Measurements from ENCODE around the gene CACNA1D. TPM values are rescaled to one million over a fixed set of nuclear protein-coding genes. Genes with fewer than 3 reads are reported as not detected.
"Not testable (repeated sequence)": the region's sequence is repeated elsewhere in the genome, so short reads cannot be mapped to it uniquely, and the experiment has no call there.

CACNA1D gene
- 0.41 and 1.3 TPM in 2 replicates for total RNA-seq

- intact Hi-C loops (cut with micrococcal nuclease) = no loop called here
Measured at GRCh38 chr3:53493963-53494791, at the start of gene CACNA1D. TSS of gene CACNA1D (plus strand) at chr3:53494611. CDS start at chr3:53495167, 556 bp downstream.

GRCh38 chr3:53457068-53457467, 37.3 kb upstream of the CACNA1D start:
- intact Hi-C loops (cut with micrococcal nuclease) = no loop called here

DNA sequence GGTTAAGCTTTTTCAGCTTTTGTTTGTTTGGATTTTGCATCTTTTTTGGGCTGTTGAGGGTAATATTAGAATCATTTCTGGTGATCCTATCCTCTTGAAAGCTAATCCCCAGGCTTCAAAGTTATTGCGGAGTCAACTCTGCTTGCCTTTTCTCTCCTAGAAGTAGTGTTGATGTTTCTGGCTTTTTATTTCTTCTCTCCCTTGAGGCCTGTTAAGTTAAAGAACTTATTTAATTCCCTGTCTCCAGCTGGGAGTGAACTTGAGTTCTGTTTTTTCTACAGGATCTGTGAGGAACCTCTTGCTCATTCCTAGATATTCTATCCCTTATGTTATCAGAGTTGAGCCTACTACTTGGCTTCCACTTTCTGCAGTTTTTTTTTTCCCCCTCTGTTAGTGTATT, 34.1 kb upstream of the CACNA1D start:
- intact Hi-C loops (cut with micrococcal nuclease) = no loop called here

DNA sequence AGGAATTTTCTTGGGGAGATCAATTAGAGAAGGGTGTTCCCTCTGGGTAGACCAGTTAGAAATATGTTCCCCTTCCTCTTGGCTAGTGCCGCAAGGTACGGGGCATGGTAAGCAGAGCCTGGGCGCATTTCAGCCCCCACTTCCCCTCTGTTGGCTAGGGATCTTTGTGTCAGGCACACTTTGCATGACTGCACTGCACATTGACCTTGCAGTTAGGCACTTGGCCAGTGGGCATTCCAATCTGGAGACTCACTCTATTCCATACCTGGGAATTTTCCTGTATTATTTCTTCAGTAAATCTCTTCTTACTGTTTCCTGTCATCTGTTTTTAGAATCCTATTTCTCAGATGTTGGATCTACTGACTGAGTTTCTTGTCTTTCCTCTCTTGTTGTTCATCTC, 30.0 kb upstream of the CACNA1D start:
- intact Hi-C loops (cut with micrococcal nuclease) = no loop called here

DNA sequence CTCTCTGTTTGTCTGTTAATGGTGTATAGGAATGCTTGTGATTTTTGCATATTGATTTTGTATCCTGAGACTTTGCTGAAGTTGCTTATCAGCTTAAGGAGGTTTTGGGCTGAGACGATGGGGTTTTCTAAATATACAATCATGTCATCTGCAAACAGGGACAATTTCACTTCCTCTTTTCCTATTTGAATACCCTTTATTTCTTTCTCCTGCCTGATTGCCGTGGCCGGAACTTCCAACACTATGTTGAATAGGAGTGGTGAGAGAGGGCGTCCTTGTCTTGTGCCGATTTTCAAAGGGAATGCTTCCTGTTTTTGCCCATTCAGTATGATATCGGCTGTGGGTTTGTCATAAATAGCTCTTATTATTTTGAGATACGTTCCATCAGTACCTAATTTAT, 24.7 kb upstream of the CACNA1D start:
- intact Hi-C loops (cut with micrococcal nuclease) = not testable (repeated sequence)

GRCh38 chr3:53473422-53473821, 21.0 kb upstream of the CACNA1D start:
- intact Hi-C loops (cut with micrococcal nuclease) = no loop called here

DNA sequence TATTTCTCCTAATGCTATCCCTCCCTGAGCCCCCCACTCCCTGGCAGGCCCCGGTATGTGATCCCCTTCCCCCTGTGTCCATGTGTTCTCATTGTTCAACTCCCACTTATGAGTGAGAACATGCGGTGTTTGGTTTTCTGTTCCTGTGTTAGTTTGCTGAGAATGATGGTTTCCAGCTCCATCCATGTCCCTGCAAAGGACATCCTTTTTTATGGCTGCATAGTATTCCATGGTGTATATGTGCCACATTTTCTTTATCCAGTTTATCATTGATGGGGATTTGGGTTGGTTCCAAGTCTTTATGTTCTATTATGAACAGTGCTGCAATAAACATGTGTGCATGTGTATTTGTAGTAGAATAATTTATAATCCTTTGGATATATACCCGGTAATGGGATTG, 18.0 kb upstream of the CACNA1D start:
- intact Hi-C loops (cut with micrococcal nuclease) = not testable (repeated sequence)

DNA sequence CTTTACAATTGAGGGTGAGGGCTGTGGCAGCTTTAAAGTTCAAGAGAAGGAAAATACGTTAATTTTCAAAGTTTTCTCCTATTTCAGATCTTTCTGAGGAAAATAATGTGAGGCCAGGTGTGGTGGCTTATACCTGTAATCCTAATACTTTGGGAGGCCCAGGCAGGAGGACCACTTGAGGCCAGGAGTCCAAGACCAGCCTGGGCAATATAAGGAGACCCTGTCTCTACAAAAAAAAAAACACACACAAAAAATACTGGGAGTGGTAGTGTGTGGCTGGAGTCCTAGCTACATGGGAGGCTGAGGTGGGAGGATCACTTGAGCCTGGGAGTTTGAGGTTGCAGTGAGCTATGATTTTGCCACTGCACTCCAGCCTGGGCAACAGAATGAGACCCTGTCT, 16.7 kb upstream of the CACNA1D start:
- intact Hi-C loops (cut with micrococcal nuclease) = not testable (repeated sequence)

DNA sequence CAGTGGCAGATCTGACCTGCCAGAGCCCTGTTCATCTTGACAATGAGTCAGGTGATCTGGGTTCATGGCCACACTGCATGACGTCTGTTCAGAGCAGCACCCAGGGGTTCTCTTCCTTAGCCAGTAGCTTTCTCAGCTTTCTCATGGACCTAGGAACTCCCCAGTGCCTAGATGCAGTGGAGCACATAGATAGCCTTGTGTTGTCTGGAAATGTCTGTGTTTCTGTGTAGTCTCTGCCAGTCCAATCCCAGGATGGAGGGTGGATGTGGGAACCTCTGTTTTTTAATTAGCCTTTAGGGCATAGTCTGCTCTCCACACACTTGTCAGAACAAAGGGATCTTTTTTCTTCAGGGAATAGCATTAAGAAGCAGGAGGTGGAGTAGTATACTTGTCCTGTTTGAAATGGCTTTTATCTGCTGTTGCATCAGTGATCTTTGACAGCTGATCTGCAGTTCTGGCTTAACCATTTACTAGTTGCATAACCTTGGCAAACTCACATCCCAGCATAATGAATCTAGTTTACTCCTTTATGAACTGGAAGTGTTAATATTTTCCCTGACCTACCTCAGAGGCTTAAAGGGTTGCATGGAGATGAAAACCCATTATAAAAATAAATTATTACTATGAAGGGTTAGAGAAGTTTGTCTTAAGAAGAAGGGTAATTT, 16.1 kb upstream of the CACNA1D start:
- intact Hi-C loops (cut with micrococcal nuclease) = no loop called here

DNA sequence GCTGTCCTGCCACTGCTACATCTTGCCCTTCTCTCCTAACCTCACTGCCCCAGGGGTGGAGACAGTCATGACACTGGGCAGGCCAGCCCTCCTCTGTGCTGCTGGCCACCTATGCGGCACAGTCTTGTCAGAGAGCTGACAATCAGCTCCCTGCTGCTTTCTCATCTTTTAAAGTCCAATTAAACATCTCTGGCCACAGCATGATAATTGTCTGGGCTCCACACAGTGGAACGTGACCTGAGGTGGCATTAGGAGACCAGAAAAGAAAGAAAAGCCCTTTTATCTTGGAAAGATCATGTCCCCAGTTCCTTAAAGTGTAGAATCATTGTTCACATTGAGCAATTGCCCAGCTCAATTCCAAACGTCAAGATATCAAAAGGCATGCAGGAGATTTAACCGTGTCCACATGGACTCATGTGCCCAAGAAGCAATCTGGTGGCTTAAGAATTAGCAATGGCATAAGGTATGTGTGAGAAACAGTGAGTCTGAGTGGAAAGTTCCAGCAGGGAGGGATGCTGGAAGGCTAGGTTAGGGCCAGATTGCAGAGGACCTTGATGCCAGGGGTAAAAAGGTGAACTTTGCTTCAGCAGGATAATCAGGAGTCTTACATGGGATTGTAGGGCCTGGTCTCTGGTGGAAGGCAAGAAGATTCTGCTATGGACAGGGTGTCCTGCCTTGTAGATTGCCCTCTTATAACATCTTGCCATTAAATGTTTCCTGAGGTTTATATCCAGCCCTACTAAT, 15.3 kb upstream of the CACNA1D start:
- intact Hi-C loops (cut with micrococcal nuclease) = no loop called here

DNA sequence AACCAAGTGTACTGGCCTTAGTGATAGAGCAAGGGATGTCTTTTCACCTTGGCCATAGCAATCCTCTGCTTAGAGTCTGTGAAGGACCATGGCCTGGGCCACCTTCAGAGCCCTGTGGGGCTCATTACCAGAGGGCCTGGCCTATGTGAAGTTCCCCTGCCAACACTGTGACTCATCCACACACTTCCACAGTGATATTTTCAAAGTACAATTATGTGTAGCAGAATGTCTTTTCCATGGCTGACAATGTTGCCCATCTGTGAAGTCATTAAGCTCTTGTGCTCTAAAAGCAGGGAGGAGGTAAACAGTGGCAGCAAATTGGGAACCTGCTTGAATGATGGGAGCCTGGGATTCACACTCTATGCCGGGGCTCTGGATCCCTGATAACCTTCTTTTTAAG, 12.2 kb upstream of the CACNA1D start:
- intact Hi-C loops (cut with micrococcal nuclease) = no loop called here

DNA sequence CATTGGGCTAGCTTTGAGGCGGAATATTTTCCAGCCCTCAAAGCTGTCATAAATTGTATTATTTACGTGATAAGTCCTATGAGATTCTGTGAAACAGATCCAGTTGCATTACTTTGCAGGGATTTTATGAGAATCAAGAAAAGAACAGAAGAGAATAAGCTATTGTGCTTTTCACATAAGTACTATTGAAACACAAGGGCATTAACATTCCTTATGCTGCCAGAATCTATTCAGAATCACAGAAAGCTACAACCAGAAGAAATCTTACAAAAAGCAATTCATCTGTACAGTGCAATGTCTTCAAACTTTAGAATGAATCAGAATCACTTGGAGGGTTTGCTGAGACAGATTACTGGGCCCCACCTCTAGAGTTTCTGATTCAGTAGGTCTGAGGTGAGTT, 10.6 kb upstream of the CACNA1D start:
- intact Hi-C loops (cut with micrococcal nuclease) = no loop called here

GRCh38 chr3:53484984-53485383, 9.4 kb upstream of the CACNA1D start:
- intact Hi-C loops (cut with micrococcal nuclease) = no loop called here

DNA sequence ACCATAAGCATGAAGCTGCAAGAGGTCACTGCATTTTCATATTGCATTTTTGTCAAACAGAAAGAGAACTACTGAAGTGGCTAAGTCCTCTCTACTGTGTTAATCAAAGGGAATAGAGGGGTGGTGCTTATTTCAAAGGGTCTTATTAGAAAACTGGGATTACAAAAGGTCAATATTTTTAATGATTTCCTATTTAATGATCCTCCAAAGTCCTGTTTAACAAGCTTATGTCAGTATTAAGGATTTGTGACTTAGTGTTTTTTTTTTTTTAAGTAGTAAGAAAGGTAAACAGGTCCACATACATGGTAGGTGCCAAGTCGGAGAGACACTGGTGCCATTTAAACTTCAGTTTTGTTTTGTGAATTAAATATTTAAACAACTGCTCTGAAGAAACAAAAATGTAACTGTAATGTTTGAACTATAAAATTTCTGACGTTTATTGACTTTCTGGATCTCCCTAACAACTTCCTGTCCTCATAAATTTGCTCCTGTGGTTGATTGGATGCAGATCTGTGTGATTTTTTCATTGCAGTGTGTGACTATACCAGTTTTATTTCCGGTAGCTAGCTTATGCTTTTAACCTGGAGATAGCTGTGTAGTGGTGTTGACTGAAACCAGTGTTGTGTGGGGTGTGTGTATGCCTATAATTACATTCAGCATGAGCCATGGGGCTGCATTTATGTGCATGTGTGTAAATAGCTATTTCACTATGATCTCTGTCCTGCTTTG, 8.6 kb upstream of the CACNA1D start:
- intact Hi-C loops (cut with micrococcal nuclease) = no loop called here

DNA sequence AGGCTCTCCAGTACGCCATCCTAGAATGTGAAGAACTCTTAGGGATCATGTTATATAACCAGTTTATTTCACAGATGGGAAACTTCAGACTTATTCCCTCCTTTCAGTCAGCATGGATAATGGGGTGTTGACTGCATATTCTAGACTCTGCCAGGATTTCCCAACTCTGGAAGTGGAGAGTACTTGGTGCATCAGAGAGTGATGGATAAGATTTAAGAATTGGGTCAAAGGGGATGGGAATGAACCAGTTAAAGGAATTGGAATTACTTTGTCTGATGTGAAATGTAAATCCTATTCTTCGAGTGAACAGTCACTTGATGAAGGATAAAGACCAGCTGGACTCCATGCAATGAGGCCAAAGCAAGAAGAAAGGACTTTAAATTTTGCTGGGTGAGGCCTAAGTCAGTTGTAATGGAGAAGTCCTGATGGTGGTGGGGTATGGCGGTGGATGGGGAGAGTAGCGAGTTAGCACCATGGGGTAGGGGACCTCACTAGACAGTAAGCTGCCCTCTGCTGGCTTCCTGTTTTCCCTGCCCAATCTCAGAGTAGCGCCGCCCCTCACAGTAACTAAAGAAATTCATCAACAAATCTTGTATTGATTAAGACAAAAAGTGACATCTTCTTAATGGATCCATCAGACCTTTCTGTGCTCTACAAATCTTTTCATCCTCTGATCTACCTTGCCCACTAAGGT, 7.3 kb upstream of the CACNA1D start:
- intact Hi-C loops (cut with micrococcal nuclease) = no loop called here

DNA sequence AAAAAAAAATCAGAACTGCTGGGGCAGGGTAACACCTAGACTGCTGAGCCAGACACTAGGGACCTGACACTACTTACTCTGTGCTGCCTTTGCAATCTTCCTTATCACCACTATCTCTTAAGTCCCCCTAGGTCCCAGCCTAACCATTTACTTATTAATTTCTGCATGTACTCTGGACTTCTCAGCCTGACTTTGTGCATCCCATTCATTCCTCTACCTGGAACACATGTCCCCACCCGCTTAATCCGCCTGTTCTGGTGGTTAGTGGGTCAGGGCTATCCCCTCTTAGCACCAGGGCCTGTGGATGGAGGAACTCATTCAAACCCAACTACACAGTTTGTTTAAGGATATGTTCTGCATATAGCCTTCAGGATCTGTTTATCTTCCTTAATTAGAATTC, 5.0 kb upstream of the CACNA1D start:
- intact Hi-C loops (cut with micrococcal nuclease) = no loop called here

DNA sequence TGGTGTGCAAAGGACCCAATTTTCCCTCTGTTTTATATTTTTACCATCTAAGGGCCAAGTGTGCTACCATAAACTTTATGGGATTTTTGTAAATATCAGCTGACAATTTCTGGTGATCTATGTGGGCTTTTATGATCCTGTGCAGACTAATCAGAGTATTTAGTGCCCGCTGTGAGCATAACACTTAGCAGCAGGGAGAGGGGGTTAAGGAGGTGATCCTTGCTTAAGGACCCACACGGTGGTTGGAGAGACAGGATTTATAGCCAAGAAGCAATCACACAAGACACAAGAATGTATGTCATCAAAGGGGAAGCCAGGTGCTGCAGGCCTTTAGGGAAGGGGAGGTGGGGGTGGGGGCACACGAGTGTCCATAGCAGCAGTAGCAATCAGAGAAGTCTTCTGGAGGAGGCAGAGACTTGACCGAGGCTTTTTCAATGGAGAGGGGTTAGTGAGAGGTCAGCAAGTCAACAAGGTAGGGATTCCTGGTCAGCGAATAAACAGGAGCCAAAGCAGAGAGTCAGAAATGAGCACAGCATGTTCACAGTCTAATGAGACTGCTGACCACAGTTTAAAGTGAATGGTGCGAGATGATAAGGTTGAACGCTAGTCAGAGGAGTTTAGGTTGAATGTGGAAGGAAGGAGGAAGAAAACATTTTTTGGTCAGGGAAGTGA, 4.5 kb upstream of the CACNA1D start:
- intact Hi-C loops (cut with micrococcal nuclease) = no loop called here

- intact Hi-C loops (cut with micrococcal nuclease) = no loop called here
Measured at GRCh38 chr3:53490459-53490968, 3.9 kb upstream of the CACNA1D start.

DNA sequence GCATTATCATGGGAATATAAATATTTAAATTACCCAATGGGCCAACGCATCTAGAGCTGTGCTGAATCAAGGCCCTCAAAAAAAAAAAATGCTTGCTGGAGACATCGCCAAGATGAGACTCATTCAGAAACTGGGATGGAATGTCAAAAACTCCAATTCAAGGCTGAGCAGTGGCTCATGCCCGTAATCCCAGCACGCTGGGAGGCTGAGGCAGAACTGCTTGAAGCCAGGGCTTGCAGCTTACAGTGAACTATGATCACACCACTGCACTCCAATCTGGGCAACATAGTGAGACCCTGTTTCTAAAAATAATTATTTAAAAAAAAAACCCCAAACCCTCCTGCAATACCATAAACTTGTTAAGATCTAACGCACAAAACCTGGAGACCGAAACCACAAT, 3.1 kb upstream of the CACNA1D start:
- intact Hi-C loops (cut with micrococcal nuclease) = no loop called here

GRCh38 chr3:53493595-53493962, 832 bp upstream of the CACNA1D start:
- intact Hi-C loops (cut with micrococcal nuclease) = no loop called here
